Activated CD4-positive, CD25-positive, alpha-beta regulatory T cell treated with anti-CD3 and anti-CD28 coated beads, Interleukin-2, amount 50 U/mL, for 24 hours (primary cell): ENCODE data around the gene RBX1.
"Not testable (repeated sequence)": the region's sequence is repeated elsewhere in the genome, so short reads cannot be mapped to it uniquely, and the experiment has no call there.

ENCODE experiments used
- ATAC-seq, 2 donors: fragments of 150-1000 bp; cut with Tn5 transposase; one replicate each; pipeline ENCODE4 v1.10.0; 2021; ENCODE audit warnings: mild to moderate bottlenecking in 1 of 2, moderate library complexity in 1 of 2

RBX1 gene

GRCh38 chr22:40973144-40973543 is 22.0 kb downstream of the RBX1 start:
- no peak for ATAC-seq

- no peak for ATAC-seq
These were observed 24.2 kb downstream of the RBX1 start for GRCh38 chr22:40975366-40975765.

GRCh38 chr22:40976866-40977700 is 25.9 kb downstream of the RBX1 start:
- ATAC-seq = no peak

- no peak for ATAC-seq
These were observed 28.0 kb downstream of the RBX1 start for GRCh38 chr22:40979198-40979597.

GRCh38 chr22:40979871-40980270 is 28.7 kb downstream of the RBX1 start:
- ATAC-seq = no peak

- ATAC-seq = no peak
These were observed 31.6 kb downstream of the RBX1 start for GRCh38 chr22:40982482-40983385.

- no peak for ATAC-seq
These were observed 40.1 kb downstream of the RBX1 start for GRCh38 chr22:40991298-40991697.

GRCh38 chr22:40995821-40996220 is 44.6 kb downstream of the RBX1 start:
- no peak for ATAC-seq

- ATAC-seq = no peak
These were observed 46.3 kb downstream of the RBX1 start for GRCh38 chr22:40997520-40997919.

- no peak for ATAC-seq
These were observed 48.9 kb downstream of the RBX1 start for GRCh38 chr22:41000040-41000565.

- ATAC-seq = no peak
These were observed 50.0 kb downstream of the RBX1 start for GRCh38 chr22:41000941-41001721.

- ATAC-seq = no peak
These were observed 50.5 kb downstream of the RBX1 start for GRCh38 chr22:41001722-41002122.

- ATAC-seq = not testable (repeated sequence)
These were observed 51.2 kb downstream of the RBX1 start for GRCh38 chr22:41002386-41002785.

GRCh38 chr22:41003066-41003465 is 51.9 kb downstream of the RBX1 start:
- no peak for ATAC-seq

GRCh38 chr22:41003976-41004375 is 52.8 kb downstream of the RBX1 start:
- no peak for ATAC-seq

- ATAC-seq = no peak
These were observed 58.2 kb downstream of the RBX1 start for GRCh38 chr22:41009222-41009948.

GRCh38 chr22:41015003-41015402 is 63.8 kb downstream of the RBX1 start:
- no peak for ATAC-seq

- ATAC-seq = no peak
These were observed 70.0 kb downstream of the RBX1 start for GRCh38 chr22:41021061-41021612.

GRCh38 chr22:41021613-41022454 is 70.7 kb downstream of the RBX1 start:
- ATAC-seq = peak; percentile 65 to 70

- peak; percentile 87 to 93 for ATAC-seq
These were observed 71.5 kb downstream of the RBX1 start for GRCh38 chr22:41022470-41023298.
